GM12878 (cell line): ENCODE results near the gene CCDC85B. TPM values are rescaled to one million over a fixed set of nuclear protein-coding genes. Genes with fewer than 3 reads are reported as not detected.

ENCODE experiments used
- ATAC-seq: fragments of 200-7000 bp; cut with Tn5 transposase; 3 replicates; pipeline ENCODE4 v1.9.1; 2020; ENCODE audit warnings: mild to moderate bottlenecking, moderate library complexity
- BruUV-seq: library from RNA; stranded (reverse); fragments of 400-500 nt; replicated peaks from 2 replicates; lab custom pipeline; 2021; lab: Mats Ljungman, UMichigan
- CTCF ChIA-PET: fragments of 300-600 bp; sonication (Branson Sonifier 250); formaldehyde crosslinking; extraction: SDS; loops from one replicate; lab custom pipeline; 2021; ENCODE audit warnings: inconsistent platforms; lab: Yijun Ruan, JAX
- POLR2A ChIA-PET: fragments of 350-600 bp; formaldehyde crosslinking; extraction: SDS; loops from one replicate; lab custom pipeline; 2021; ENCODE audit warnings: inconsistent platforms; lab: Charles Lee
- RAD21 ChIA-PET: fragments of 300-600 bp; sonication (Branson Sonifier 250); formaldehyde crosslinking; loops from one replicate; lab custom pipeline; 2023; ENCODE audit warnings: antibody characterized with exemption; ENCODE audit not compliant: unreplicated experiment; lab: Charles Lee
- SMC1A ChIA-PET: fragments of 300-600 bp; sonication (Branson Sonifier 250); formaldehyde crosslinking; loops from one replicate; lab custom pipeline; 2023; ENCODE audit not compliant: unreplicated experiment, uncharacterized antibody; lab: Charles Lee
- DNase-seq: peaks from one replicate; pipeline ENCODE4 v3.0.0-alpha.2; 2011; ENCODE audit warnings: low read depth, low spot score
- FAIRE-seq: peaks from 3 replicates; lab custom pipeline; 2011; peaks lifted over from hg19 to GRCh38; lab: Jason Lieb, UNC
- H2AFZ ChIP-seq: 2 replicates; pipeline ENCODE4 v1.6.0; 2011; ENCODE audit warnings: low read depth, low read length, control low read depth; ENCODE audit not compliant: control insufficient read depth
- H3K27ac ChIP-seq: 2 replicates; pipeline ENCODE4 v1.5.1; 2011; ENCODE audit warnings: control low read depth; ENCODE audit not compliant: control insufficient read depth, insufficient read depth
- H3K27me3 ChIP-seq, 2 experiments: replicated peaks in 1 of 2; 2 replicates each; pipeline versions ENCODE4 v1.6.0 to v1.6.1; 2011; ENCODE audit warnings: low read length in 1 of 2; ENCODE audit not compliant: control insufficient read depth in 2 of 2, insufficient read depth in 2 of 2
- H3K36me3 ChIP-seq, 2 experiments: 2 replicates each; pipeline ENCODE4 v1.5.1; 2011; ENCODE audit warnings: low read length in 1 of 2; ENCODE audit not compliant: control insufficient read depth in 2 of 2, insufficient read depth in 2 of 2
- H3K4me1 ChIP-seq: 2 replicates; pipeline ENCODE4 v1.6.1; 2011; ENCODE audit warnings: mild to moderate bottlenecking, low read length, moderate library complexity, mixed read lengths; ENCODE audit not compliant: control insufficient read depth, insufficient read depth
- H3K4me2 ChIP-seq: 2 replicates; pipeline ENCODE4 v1.6.0; 2011; ENCODE audit warnings: control low read depth; ENCODE audit not compliant: control insufficient read depth, insufficient read depth
- H3K4me3 ChIP-seq: fragments of 200-600 bp; sonication (generic); 2 replicates; pipeline ENCODE4 v1.5.1; 2016
- H3K79me2 ChIP-seq: 2 replicates; pipeline ENCODE4 v1.6.0; 2011; ENCODE audit warnings: low read length; ENCODE audit not compliant: control insufficient read depth, insufficient read depth
- H3K9ac ChIP-seq: 2 replicates; pipeline ENCODE4 v1.8.0; 2011; ENCODE audit warnings: low read length, control low read depth, mixed read lengths; ENCODE audit not compliant: control insufficient read depth, insufficient read depth
- H3K9me3 ChIP-seq: replicated peaks from 3 replicates; pipeline ENCODE4 v1.5.1; 2011; ENCODE audit warnings: mild to moderate bottlenecking, low read length; ENCODE audit not compliant: control insufficient read depth, insufficient read depth
- H4K20me1 ChIP-seq: 2 replicates; pipeline ENCODE4 v1.6.0; 2011; ENCODE audit not compliant: control insufficient read depth, insufficient read depth
- CREM ChIP-seq: IDR thresholded peaks from 2 replicates; pipeline ENCODE4 v1.6.1; 2014; ENCODE audit warnings: antibody characterized with exemption, low read depth
- HCFC1 ChIP-seq: fragments of 150-350 bp; IDR thresholded peaks from 2 replicates; pipeline ENCODE4 v1.6.1; 2014; ENCODE audit warnings: low read length
- IRF5 ChIP-seq: fragments of 450-650 bp; IDR thresholded peaks from 2 replicates; pipeline ENCODE4 v1.6.1; 2017; ENCODE audit warnings: borderline replicate concordance
- JUND ChIP-seq: IDR thresholded peaks from 2 replicates; pipeline ENCODE4 v1.6.1; 2012; ENCODE audit warnings: low read depth, mild to moderate bottlenecking, low read length, improper control_type of control experiment, moderate library complexity
- MAX ChIP-seq: IDR thresholded peaks from 2 replicates; pipeline ENCODE4 v1.6.1; 2012; ENCODE audit warnings: low read depth, low read length, improper control_type of control experiment
- NFIC ChIP-seq: IDR thresholded peaks from 2 replicates; pipeline ENCODE4 v1.6.1; 2012; ENCODE audit warnings: low read depth, mild to moderate bottlenecking, inconsistent platforms, low read length, moderate library complexity
- POLR2AphosphoS2 ChIP-seq: IDR thresholded peaks from 2 replicates; pipeline ENCODE4 v1.6.1; 2011; ENCODE audit warnings: low read depth, mild to moderate bottlenecking, low read length, improper control_type of control experiment, moderate library complexity
- POU2F2 ChIP-seq: IDR thresholded peaks from 3 replicates; pipeline ENCODE4 v1.6.1; 2011; ENCODE audit warnings: low read depth, mild to moderate bottlenecking, low read length, borderline replicate concordance
- RAD21 ChIP-seq: IDR thresholded peaks from 2 replicates; pipeline ENCODE4 v1.6.1; 2011; ENCODE audit warnings: mild to moderate bottlenecking, low read depth, low read length, moderate library complexity; ENCODE audit not compliant: insufficient read depth
- SIX5 ChIP-seq: IDR thresholded peaks from 2 replicates; pipeline ENCODE4 v1.6.1; 2011; ENCODE audit warnings: mild to moderate bottlenecking, low read depth, low read length, moderate library complexity; ENCODE audit not compliant: severe bottlenecking
- USF2 ChIP-seq: IDR thresholded peaks from 2 replicates; pipeline ENCODE4 v1.6.1; 2011; ENCODE audit warnings: low read depth, low read length, improper control_type of control experiment, borderline replicate concordance
- ZBTB40 ChIP-seq: fragments of 450-650 bp; IDR thresholded peaks from 2 replicates; pipeline ENCODE4 v1.6.1; 2016; ENCODE audit warnings: mild to moderate bottlenecking, moderate library complexity, borderline replicate concordance
- WGBS: methylation state at CpG from one replicate; pipeline ENCODE4 v1.1.6; 2016; ENCODE audit warnings: low lambda C conversion rate; ENCODE audit not compliant: insufficient replicate concordance, insufficient coverage; ENCODE audit errors: missing lambda C conversion rate; 5-methylcytosine and 5-hydroxymethylcytosine counted together
- in situ Hi-C: fragments of 300-500 bp; cut with MboI; formaldehyde crosslinking; loops from 9 replicates; pipeline ENCODE4 v1.14.3; 2018; ENCODE audit warnings: mixed read lengths
- intact Hi-C: fragments of 100-400 bp; cut with micrococcal nuclease; formaldehyde crosslinking; loops from one replicate; pipeline ENCODE4 v1.14.2; 2022; ENCODE audit not compliant: unreplicated experiment
- polyA plus RNA-seq, 11 experiments: library from polyadenylated mRNA; depleted of rRNA in 4 of 11; unstranded in 6 of 11; stranded (reverse) in 5 of 11; fragments of >200 nt; fragmentation: Nextera tagmentation in 4 of 11; fragmentation: Illumina TruSeq in 1 of 11; extraction: Ambion mirVana in 4 of 11; extraction: Trizol in 1 of 11; gene quantifications; 1 replicate in 1 of 11; 2 replicates in 10 of 11; pipeline versions ENCODE4 v1.2.1 to v1.2.3, GENCODE V29; 2011 to 2016; ENCODE audit warnings: inconsistent platforms in 2 of 11, missing spikeins in 2 of 11, low read depth in 1 of 11
- total RNA-seq, 4 experiments: library from RNA; depleted of rRNA in 3 of 4; stranded (reverse); fragments of >200 nt in 3 of 4; fragmentation: Illumina TruSeq in 1 of 4; extraction: Trizol in 1 of 4; gene quantifications; 2 replicates each; pipeline versions ENCODE4 v1.2.1 to v1.2.3, GENCODE V29; 2013 to 2021

CCDC85B gene
- total and polyA plus RNA-seq, 10 of the 15 experiments (the other 5 are each of a cell fraction or from before 2014, with no cell fraction given), result 0.32 to 114 (median 49.5) TPM

GRCh38 chr11:65918211-65919140, 28.0 kb downstream of the CCDC85B start, which contains the start of gene C11orf68 (continued):
- TF ChIP-seq MAX, result no peak
- TF ChIP-seq JUND, result no peak

- Histone ChIP-seq H4K20me1 (no peaks in the 10 kb centered on the region), H2AFZ (peak within 1 kb of the TSS; percentile 77), H3K79me2 (peaks cover 34% of the 10 kb centered on the region), H3K9ac (peak within 1 kb of the TSS; percentile 99), H3K27ac (peak within 1 kb of the TSS; percentile 91), H3K4me2 (peak within 1 kb of the TSS; percentile 95), H3K4me3 (peak within 1 kb of the TSS; percentile 82), H3K9me3 (no peaks in the 10 kb centered on the region), H3K4me1 (peaks cover 22% of the 10 kb centered on the region), H3K36me3 (peaks cover 0 to 2% of the 10 kb centered on the region in 2 experiments; a peak in 3 of 4 replicates), H3K27me3 (no peaks in the 10 kb centered on the region)
- ChIA-PET CTCF (interaction anchor here (1.3 kb wide), 1 partner anchor 13 kb away, joined by 4 read pairs; no protein-coding TSS in a partner anchor), POLR2A (interaction anchor here (1.0 to 2.5 kb wide), 6 partner anchors 9 to 302 kb away, joined by 3 to 11 read pairs (median 4); partner anchors contain the start of genes CCDC85B and FIBP), SMC1A (interaction anchor here (1.7 kb wide), 1 partner anchor 25 kb away, joined by 6 read pairs; no protein-coding TSS in a partner anchor), RAD21 (interaction anchor here (1.8 kb wide), 1 partner anchor 28 kb away, joined by 5 read pairs; the partner anchor contains the start of gene CCDC85B)
- ATAC-seq (peak; percentile 95), DNase-seq (peak; percentile 64), FAIRE-seq (no peak)
- in situ Hi-C loops (no loop called here), intact Hi-C loops (loop anchor here (2.0 kb wide), 1 partner anchor 42 kb away; the partner anchor contains the start of gene SART1)
- WGBS, result under 1% methylated on average over 37 of the region's 59 CpGs
- BruUV-seq, result no TSS peak
- peak; percentile 94 for TF ChIP-seq CREM
- TF ChIP-seq IRF5, result no peak
- no peak for TF ChIP-seq POLR2AphosphoS2
- TF ChIP-seq POU2F2, result peak; percentile 80
- TF ChIP-seq SIX5, result peak; percentile 36
- TF ChIP-seq ZBTB40, result no peak
- TF ChIP-seq USF2, result no peak
- TF ChIP-seq RAD21, result no peak
- TF ChIP-seq HCFC1, result peak; percentile 69
- TF ChIP-seq NFIC, result no peak
These were observed 28.7 kb downstream of the CCDC85B start, which contains the start of gene DRAP1 for GRCh38 chr11:65919141-65919572. TSS of gene DRAP1 (plus strand) at chr11:65919426. CDS start at chr11:65919502, 76 bp downstream.
